Bronchial epithelial cell (primary cell): ENCODE measurements around the gene PIP4P1. TPM values are rescaled to one million over a fixed set of nuclear protein-coding genes. Genes with fewer than 3 reads are reported as not detected.

Source experiments
- DNase-seq: peaks from one replicate; pipeline ENCODE4 v3.0.0-alpha.2; 2010; ENCODE audit warnings: low read depth
- FAIRE-seq: peaks from 2 replicates; lab custom pipeline; 2011; peaks lifted over from hg19 to GRCh38; lab: Jason Lieb, UNC
- H3K27me3 ChIP-seq: 2 replicates; pipeline ENCODE4 v1.5.1; 2011; ENCODE audit warnings: low read length; ENCODE audit not compliant: control insufficient read depth, insufficient read depth
- H3K36me3 ChIP-seq: 2 replicates; pipeline ENCODE4 v1.5.1; 2011; ENCODE audit warnings: low read length; ENCODE audit not compliant: control insufficient read depth, insufficient read depth
- H3K4me3 ChIP-seq: 2 replicates; pipeline ENCODE4 v1.5.1; 2011; ENCODE audit warnings: mild to moderate bottlenecking, low read depth, low read length, control low read depth
- CTCF ChIP-seq: IDR thresholded peaks from 2 replicates; pipeline ENCODE4 v1.5.1; 2011; ENCODE audit warnings: mild to moderate bottlenecking, moderate library complexity, low read length, control low read depth, inconsistent platforms; ENCODE audit not compliant: insufficient read depth, severe bottlenecking
- total RNA-seq: library from RNA; depleted of rRNA; stranded (reverse); fragments of >200 nt; gene quantifications from 2 replicates; pipeline ENCODE4 v1.2.1, GENCODE V29; 2014

The PIP4P1 gene
- total RNA-seq, 1 donor from 2014 or later: 24.7 TPM

GRCh38 chr14:20482382-20482781 lies 21.1 kb upstream of the PIP4P1 start:
- no peak for DNase-seq
- peaks cover 1% of the 10 kb centered on the region for H3K36me3 ChIP-seq
- H3K27me3 ChIP-seq: no peaks in the 10 kb centered on the region
- no peak for FAIRE-seq
- TF ChIP-seq CTCF: no peak
- no peak overlapping the region for H3K4me3 ChIP-seq

GRCh38 chr14:20478894-20479293 lies 17.7 kb upstream of the PIP4P1 start:
- DNase-seq (no peak), FAIRE-seq (no peak)
- Histone ChIP-seq H3K27me3 (no peaks in the 10 kb centered on the region), H3K36me3 (peaks cover 18% of the 10 kb centered on the region), H3K4me3 (no peak overlapping the region)
- TF ChIP-seq CTCF: no peak

- DNase-seq: peak; percentile 50
- TF ChIP-seq CTCF: no peak
- no peak for FAIRE-seq
- Histone ChIP-seq H3K36me3 (peaks cover 23% of the 10 kb centered on the region), H3K27me3 (no peaks in the 10 kb centered on the region), H3K4me3 (no peak overlapping the region)
Measured at GRCh38 chr14:20477211-20477876, 16.1 kb upstream of the PIP4P1 start.

GRCh38 chr14:20476776-20477175 lies 15.5 kb upstream of the PIP4P1 start:
- peaks cover 28% of the 10 kb centered on the region for H3K36me3 ChIP-seq
- no peak for DNase-seq
- H3K27me3 ChIP-seq: no peaks in the 10 kb centered on the region
- no peak for TF ChIP-seq CTCF
- no peak for FAIRE-seq
- H3K4me3 ChIP-seq: no peak overlapping the region

- H3K4me3 ChIP-seq: no peak overlapping the region
- FAIRE-seq (no peak), DNase-seq (no peak)
- peaks cover 27% of the 10 kb centered on the region for H3K36me3 ChIP-seq
- H3K27me3 ChIP-seq: no peaks in the 10 kb centered on the region
- TF ChIP-seq CTCF: no peak
Measured at GRCh38 chr14:20472536-20473169, 11.4 kb upstream of the PIP4P1 start.
